Measurements from ENCODE around the gene LURAP1L. TPM values are rescaled to one million over a fixed set of nuclear protein-coding genes. Genes with fewer than 3 reads are reported as not detected.

Gene LURAP1L
- total RNA-seq, 6 donors from 2014 or later: 25.4 to 59.7 (median 33.6) TPM

DNA sequence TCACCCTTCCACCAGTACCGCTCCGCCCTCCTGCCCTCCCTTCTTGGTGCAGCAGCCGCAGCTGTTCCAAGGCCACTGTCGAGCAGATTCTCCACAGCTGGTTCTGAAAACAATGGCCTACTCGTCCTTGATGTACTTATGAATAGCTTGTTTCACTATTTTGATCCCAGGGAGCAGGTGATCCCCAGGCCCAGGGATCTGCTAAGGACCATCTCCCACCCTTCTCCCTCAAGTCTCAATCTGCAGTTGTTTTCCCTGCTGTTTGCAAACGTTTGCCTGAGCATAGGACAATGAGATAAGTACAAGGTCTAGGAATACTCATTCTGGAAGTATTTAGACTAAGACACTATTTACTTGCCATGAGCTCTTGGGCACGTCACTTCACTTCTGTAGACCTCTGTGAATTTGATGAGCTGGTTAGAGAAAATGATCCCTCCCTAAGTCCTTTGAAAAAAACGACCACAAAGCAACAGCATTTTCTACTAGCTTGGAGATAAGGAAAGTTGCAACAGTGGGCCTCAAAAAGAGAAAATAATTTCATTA lies 1.8 kb downstream of the LURAP1L start:
- peak overlapping the region; percentile 39 to 85 (median 64) for H3K4me3 ChIP-seq
- H3K9me3 ChIP-seq: no peaks in the 10 kb centered on the region
- TF ChIP-seq POLR2AphosphoS5 (IDR thresholded peaks at IDR 0.05) (peak in 1 of 2 donors; percentile 81), EP300 (IDR thresholded peaks at IDR 0.05) (no peak), POLR2A (IDR thresholded peaks at IDR 0.05) (peak in 1 of 4 donors; percentile 30)
- 4 to 6% methylated on average over 8 of the region's 8 CpGs for WGBS, 2 donors
- DNase-seq (no peak), ATAC-seq (ENCODE audit: low FRiP score in 2 of 2) (peak in 1 of 2 donors; percentile 2)
- peak overlapping the region; percentile 89 to 94 (median 92) for H3K27ac ChIP-seq
- H3K4me1 ChIP-seq: peaks cover 0 to 9% (median 5%) of the 10 kb centered on the region in 4 donors
- H3K27me3 ChIP-seq: no peaks in the 10 kb centered on the region
- no peaks in the 10 kb centered on the region for H3K36me3 ChIP-seq

DNA sequence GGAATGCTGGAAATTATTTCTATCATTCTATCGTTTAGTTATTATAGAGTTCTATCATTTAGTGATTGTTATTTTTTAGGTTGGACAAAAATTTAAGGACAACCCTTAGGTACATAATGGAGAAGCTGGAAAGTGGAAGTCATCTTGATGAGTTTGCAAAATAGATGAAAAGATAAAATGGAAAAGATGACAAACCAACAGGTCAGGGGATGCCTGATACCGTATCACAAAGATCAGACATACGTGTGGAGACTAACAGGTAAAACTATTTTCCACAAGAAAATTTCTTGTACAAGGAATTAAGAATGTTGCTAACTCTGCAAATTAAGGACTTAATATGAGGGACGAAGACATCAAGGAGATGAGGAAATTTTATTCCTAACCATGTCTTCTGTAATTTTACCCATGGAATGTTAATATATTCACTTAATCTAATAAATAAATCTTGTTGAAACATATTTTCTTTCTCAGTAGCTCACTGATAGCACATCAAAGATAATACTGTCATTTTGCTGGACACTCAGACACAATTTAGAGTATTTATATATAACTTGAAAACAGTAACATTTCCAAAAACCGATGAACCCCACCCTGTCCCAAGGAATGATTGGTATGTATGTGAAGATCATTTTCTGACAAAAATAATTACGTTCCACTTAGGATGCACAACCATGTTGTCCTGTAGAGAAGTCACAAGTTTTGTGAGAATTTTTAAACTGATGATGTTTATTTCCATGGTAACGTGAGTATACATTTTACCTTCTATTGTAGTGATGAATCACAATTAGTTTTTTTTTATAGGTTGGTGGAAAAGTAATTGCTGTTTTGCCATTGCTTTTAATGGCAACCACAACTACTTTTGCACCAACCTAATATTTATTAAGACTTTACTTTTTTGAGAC lies 2.6 kb downstream of the LURAP1L start:
- Histone ChIP-seq H3K4me1 (peaks cover 0 to 9% (median 3%) of the 10 kb centered on the region in 4 donors), H3K27ac (peak overlapping the region; percentile 89 to 94 (median 92)), H3K9me3 (no peaks in the 10 kb centered on the region), H3K4me3 (peak overlapping the region; percentile 8 to 85 (median 64)), H3K27me3 (no peaks in the 10 kb centered on the region), H3K36me3 (no peaks in the 10 kb centered on the region)
- ATAC-seq (ENCODE audit: low FRiP score in 2 of 2) (no peak), DNase-seq (no peak)
- 48 to 53% methylated on average over 7 of the region's 7 CpGs for WGBS, 2 donors
- no peak for TF ChIP-seq EP300 (IDR thresholded peaks at IDR 0.05)
- TF ChIP-seq, protein P1, sequence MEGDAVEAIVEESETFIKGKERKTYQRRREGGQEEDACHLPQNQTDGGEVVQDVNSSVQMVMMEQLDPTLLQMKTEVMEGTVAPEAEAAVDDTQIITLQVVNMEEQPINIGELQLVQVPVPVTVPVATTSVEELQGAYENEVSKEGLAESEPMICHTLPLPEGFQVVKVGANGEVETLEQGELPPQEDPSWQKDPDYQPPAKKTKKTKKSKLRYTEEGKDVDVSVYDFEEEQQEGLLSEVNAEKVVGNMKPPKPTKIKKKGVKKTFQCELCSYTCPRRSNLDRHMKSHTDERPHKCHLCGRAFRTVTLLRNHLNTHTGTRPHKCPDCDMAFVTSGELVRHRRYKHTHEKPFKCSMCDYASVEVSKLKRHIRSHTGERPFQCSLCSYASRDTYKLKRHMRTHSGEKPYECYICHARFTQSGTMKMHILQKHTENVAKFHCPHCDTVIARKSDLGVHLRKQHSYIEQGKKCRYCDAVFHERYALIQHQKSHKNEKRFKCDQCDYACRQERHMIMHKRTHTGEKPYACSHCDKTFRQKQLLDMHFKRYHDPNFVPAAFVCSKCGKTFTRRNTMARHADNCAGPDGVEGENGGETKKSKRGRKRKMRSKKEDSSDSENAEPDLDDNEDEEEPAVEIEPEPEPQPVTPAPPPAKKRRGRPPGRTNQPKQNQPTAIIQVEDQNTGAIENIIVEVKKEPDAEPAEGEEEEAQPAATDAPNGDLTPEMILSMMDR (IDR thresholded peaks at IDR 0.05): no peak
- no peak for TF ChIP-seq POLR2A (IDR thresholded peaks at IDR 0.05)

DNA sequence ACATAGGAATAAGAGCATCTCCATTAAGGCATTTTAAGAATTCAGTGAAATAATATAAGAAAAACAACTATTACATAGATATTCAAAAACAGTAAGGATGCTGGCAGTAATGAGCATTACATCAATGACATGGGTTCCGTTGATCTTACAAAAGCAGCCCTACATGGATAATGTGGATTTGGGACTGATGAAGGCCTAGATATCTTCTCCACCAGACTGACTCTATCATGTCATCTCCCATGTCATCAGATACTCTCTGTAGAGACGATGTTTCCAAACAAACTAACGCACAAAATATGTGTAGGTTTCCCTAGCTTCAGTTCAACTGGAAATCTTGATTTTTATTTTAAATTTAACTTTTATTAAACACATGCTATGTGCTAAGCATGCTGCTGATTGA lies 3.6 kb downstream of the LURAP1L start:
- TF ChIP-seq POLR2AphosphoS5 (IDR thresholded peaks at IDR 0.05): no peak
- TF ChIP-seq POLR2A (IDR thresholded peaks at IDR 0.05): no peak
- no peak for TF ChIP-seq EP300 (IDR thresholded peaks at IDR 0.05)
- TF ChIP-seq, protein P1 (IDR thresholded peaks at IDR 0.05): no peak
- Histone ChIP-seq H3K36me3 (no peaks in the 10 kb centered on the region), H3K27me3 (no peaks in the 10 kb centered on the region), H3K9me3 (no peaks in the 10 kb centered on the region), H3K4me3 (peak overlapping the region in 3 of 4 donors; percentile 63 to 85 (median 65)), H3K27ac (peak overlapping the region; percentile 36 to 94 (median 78)), H3K4me1 (peaks cover 0 to 9% (median 2%) of the 10 kb centered on the region in 4 donors)
- no peak for ATAC-seq (ENCODE audit: low FRiP score in 2 of 2)
- WGBS, 2 donors: 86 to 87% methylated on average over 3 of the region's 3 CpGs
- no peak for DNase-seq

DNA sequence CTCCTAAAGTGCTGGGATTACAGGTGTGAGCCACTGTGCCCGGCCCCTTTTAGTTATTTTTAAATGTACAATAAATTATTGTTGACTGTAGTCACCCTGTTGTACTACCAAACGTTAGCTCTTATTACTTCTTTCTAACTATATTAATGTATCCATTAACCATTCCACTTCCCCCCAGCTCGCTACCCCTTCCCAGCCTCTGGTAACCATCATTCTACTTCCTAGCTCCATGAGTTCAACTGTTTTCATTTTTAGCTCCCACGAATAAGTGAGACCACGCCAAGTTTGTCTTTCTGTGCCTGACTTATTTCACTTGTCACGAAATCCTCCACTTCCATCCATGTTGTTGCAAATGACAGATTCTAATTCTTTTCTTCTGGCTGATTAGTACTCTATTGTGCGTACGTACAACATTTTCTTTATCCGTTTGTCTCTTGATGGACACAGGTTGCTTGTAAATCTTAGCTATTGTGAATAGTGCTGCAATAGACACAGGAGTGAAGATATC lies 6.5 kb downstream of the LURAP1L start:
- Histone ChIP-seq H3K4me1 (peaks cover 3 to 19% (median 10%) of the 10 kb centered on the region in 4 donors), H3K4me3 (no peak overlapping the region), H3K9me3 (no peaks in the 10 kb centered on the region), H3K27ac (peak overlapping the region in 2 of 4 donors; percentile 33 to 50), H3K36me3 (no peaks in the 10 kb centered on the region), H3K27me3 (no peaks in the 10 kb centered on the region)
- DNase-seq (no peak), ATAC-seq (ENCODE audit: low FRiP score in 2 of 2) (no peak)
- WGBS, 2 donors: 65 to 70% methylated on average over 9 of the region's 9 CpGs
- no peak for TF ChIP-seq EP300 (IDR thresholded peaks at IDR 0.05)
- TF ChIP-seq, protein P1 (IDR thresholded peaks at IDR 0.05): no peak
- no peak for TF ChIP-seq POLR2A (IDR thresholded peaks at IDR 0.05)
- TF ChIP-seq POLR2AphosphoS5 (IDR thresholded peaks at IDR 0.05): no peak

Data from upper lobe of left lung (tissue), 6 donors.